HCT116 (cell line): ENCODE measurements around the gene IMMP2L.

Experiments
- CEBPB ChIP-seq: IDR thresholded peaks from 2 replicates; pipeline ENCODE4 v1.6.1; 2012; ENCODE audit warnings: low read depth
- CTCF ChIP-seq, 3 experiments: fragments of 200-600 bp in 1 of 3; sonication (generic) in 1 of 3; IDR thresholded peaks in 2 of 3; conservative IDR thresholded peaks in 1 of 3; 2 replicates each; pipeline ENCODE4 v1.5.1; 2012 to 2017; ENCODE audit warnings: low read depth in 2 of 3, low read length in 2 of 3, antibody characterized with exemption in 1 of 3, borderline replicate concordance in 1 of 3, control low read depth in 1 of 3, mild to moderate bottlenecking in 1 of 3, mixed read lengths in 1 of 3, mixed run types in 1 of 3, moderate library complexity in 1 of 3; ENCODE audit not compliant: insufficient read depth in 1 of 3
- MAX ChIP-seq: IDR thresholded peaks from 2 replicates; pipeline ENCODE4 v1.6.1; 2012
- POLR2A ChIP-seq: IDR thresholded peaks from 2 replicates; pipeline ENCODE4 v1.7.0; 2011; ENCODE audit warnings: borderline replicate concordance; ENCODE audit not compliant: insufficient read depth, insufficient read length; ENCODE audit errors: extremely low read depth
- POLR2AphosphoS5 ChIP-seq: IDR thresholded peaks from 2 replicates; pipeline ENCODE4 v1.6.1; 2011; ENCODE audit warnings: mild to moderate bottlenecking, low read depth, low read length, moderate library complexity
- REST ChIP-seq: IDR thresholded peaks from 2 replicates; pipeline ENCODE4 v1.6.1; 2012; ENCODE audit warnings: low read depth
- SRF ChIP-seq: IDR thresholded peaks from 2 replicates; pipeline ENCODE4 v1.6.1; 2012; ENCODE audit warnings: low read depth

- TF ChIP-seq SRF (no peak), CTCF (IDR thresholded peaks at IDR 0.05 in 2 of 3, conservative IDR thresholded peaks at IDR 0.05 in 1 of 3; ENCODE audit: borderline replicate concordance in 1 of 3, insufficient read depth in 1 of 3, low read depth in 2 of 3, low read length in 2 of 3) (no peak), POLR2A (no peak), POLR2AphosphoS5 (no peak), MAX (no peak), REST (no peak), CEBPB (no peak)
Observed at GRCh38 chr7:111043561-111043960, 518.7 kb downstream of the IMMP2L start.
